Endothelial cell of umbilical vein (primary cell): ENCODE measurements around the gene POLR3B. TPM values are rescaled to one million over a fixed set of nuclear protein-coding genes. Genes with fewer than 3 reads are reported as not detected.

Experiments used
- BruUV-seq: library from RNA; stranded (reverse); fragments of 400-500 nt; replicated peaks from 2 replicates; lab custom pipeline; 2021; lab: Mats Ljungman, UMichigan
- CTCF ChIA-PET: fragments of 300-600, 350-600 bp; sonication (Branson Sonifier 250); formaldehyde crosslinking; loops from one replicate; lab custom pipeline; 2021; ENCODE audit warnings: antibody characterized with exemption, inconsistent platforms; lab: Charles Lee
- POLR2A ChIA-PET: fragments of 300-600, 350-600 bp; sonication (Branson Sonifier 250); formaldehyde crosslinking; loops from one replicate; lab custom pipeline; 2021; ENCODE audit warnings: antibody characterized with exemption, inconsistent platforms; lab: Charles Lee
- DNase-seq: peaks from one replicate; pipeline ENCODE4 v3.0.0-alpha.2; 2011; ENCODE audit warnings: low read depth, low spot score
- FAIRE-seq: peaks from 2 replicates; lab custom pipeline; 2011; peaks lifted over from hg19 to GRCh38; lab: Jason Lieb, UNC
- H2AFZ ChIP-seq: 2 replicates; pipeline ENCODE4 v1.6.0; 2012; ENCODE audit warnings: low read depth, low read length, control low read depth, inconsistent platforms
- H3K27ac ChIP-seq: 2 replicates; pipeline ENCODE4 v1.5.1; 2011; ENCODE audit warnings: low read depth, mild to moderate bottlenecking, control low read depth, low read length, moderate library complexity; ENCODE audit not compliant: insufficient read depth
- H3K27me3 ChIP-seq, 2 experiments: 2 replicates each; pipeline versions ENCODE4 v1.6.0 to v1.6.1; 2011; ENCODE audit warnings: low read length in 2 of 2, mixed read lengths in 1 of 2; ENCODE audit not compliant: control insufficient read depth in 2 of 2, insufficient read depth in 2 of 2
- H3K36me3 ChIP-seq, 2 experiments: 2 replicates in 1 of 2; 3 replicates in 1 of 2; pipeline ENCODE4 v1.5.1; 2011; ENCODE audit warnings: low read length in 2 of 2, mild to moderate bottlenecking in 1 of 2, moderate library complexity in 1 of 2; ENCODE audit not compliant: control insufficient read depth in 2 of 2, insufficient read depth in 2 of 2; ENCODE audit errors: extremely low read depth in 1 of 2
- H3K4me1 ChIP-seq: 3 replicates; pipeline ENCODE4 v1.5.1; 2011; ENCODE audit warnings: mild to moderate bottlenecking, low read length; ENCODE audit not compliant: control insufficient read depth, insufficient read depth; ENCODE audit errors: extremely low read depth
- H3K4me2 ChIP-seq: 2 replicates; pipeline ENCODE4 v1.6.1; 2011; ENCODE audit warnings: low read length, control low read depth, mixed read lengths; ENCODE audit not compliant: insufficient read depth
- H3K4me3 ChIP-seq, 3 experiments: fragments of 200-600 bp in 1 of 3; sonication (generic), shearing (Covaris generic) in 1 of 3; replicated peaks in 1 of 3; 2 replicates each; pipeline ENCODE4 v1.5.1; 2011 to 2016; ENCODE audit warnings: control low read depth in 3 of 3, low read length in 3 of 3, mild to moderate bottlenecking in 2 of 3, inconsistent platforms in 1 of 3, low read depth in 1 of 3, moderate library complexity in 1 of 3; ENCODE audit not compliant: insufficient read depth in 1 of 3
- H3K79me2 ChIP-seq: 2 replicates; pipeline ENCODE4 v1.6.0; 2012; ENCODE audit warnings: low read length, inconsistent platforms; ENCODE audit not compliant: control insufficient read depth, insufficient read depth
- H3K9ac ChIP-seq: replicated peaks from 2 replicates; pipeline ENCODE3; 2011; ENCODE audit warnings: low read length, control low read depth; ENCODE audit not compliant: insufficient read depth; ENCODE audit errors: extremely low read depth
- H3K9me1 ChIP-seq: replicated peaks from 3 replicates; pipeline ENCODE4 v1.6.0; 2011; ENCODE audit warnings: mild to moderate bottlenecking, low read length; ENCODE audit not compliant: control insufficient read depth, insufficient read depth; ENCODE audit errors: extremely low read depth
- H3K9me3 ChIP-seq: replicated peaks from 2 replicates; pipeline ENCODE4 v1.5.1; 2012; ENCODE audit warnings: low read length, inconsistent platforms; ENCODE audit not compliant: control insufficient read depth, insufficient read depth
- H4K20me1 ChIP-seq: replicated peaks from 2 replicates; pipeline ENCODE3; 2011; ENCODE audit warnings: mild to moderate bottlenecking, low read length; ENCODE audit not compliant: control insufficient read depth, insufficient read depth; ENCODE audit errors: extremely low read depth
- CTCF ChIP-seq, 2 donors: IDR thresholded peaks; 1 replicate in 1 of 2; 2 replicates in 1 of 2; pipeline ENCODE4 v1.5.1; 2011; ENCODE audit warnings: low read length in 2 of 2, mild to moderate bottlenecking in 2 of 2, moderate library complexity in 2 of 2, control low read depth in 1 of 2, inconsistent platforms in 1 of 2, low read depth in 1 of 2; ENCODE audit not compliant: insufficient read depth in 1 of 2; ENCODE audit errors: extremely low read depth in 1 of 2
- EZH2 ChIP-seq: IDR thresholded peaks from 2 replicates; pipeline ENCODE4 v1.6.1; 2012; ENCODE audit warnings: borderline replicate concordance, low read depth, mild to moderate bottlenecking, moderate library complexity, low read length, inconsistent platforms; ENCODE audit not compliant: severe bottlenecking
- FOS ChIP-seq: IDR thresholded peaks from 2 replicates; pipeline ENCODE4 v1.6.1; 2011; ENCODE audit warnings: mild to moderate bottlenecking, low read length, moderate library complexity, borderline replicate concordance; ENCODE audit not compliant: insufficient read depth
- GATA2 ChIP-seq: IDR thresholded peaks from 2 replicates; pipeline ENCODE4 v1.7.0; 2011; ENCODE audit warnings: low read depth, mild to moderate bottlenecking, moderate library complexity, mixed read lengths, low read length; ENCODE audit not compliant: insufficient read length, insufficient read depth
- JUN ChIP-seq: IDR thresholded peaks from 2 replicates; pipeline ENCODE4 v1.6.1; 2011; ENCODE audit warnings: borderline replicate concordance, low read depth; ENCODE audit not compliant: insufficient read length, insufficient read depth
- MAX ChIP-seq: IDR thresholded peaks from 2 replicates; pipeline ENCODE4 v1.6.1; 2011; ENCODE audit not compliant: insufficient read depth, insufficient read length
- MYC ChIP-seq: IDR thresholded peaks from one replicate; pipeline ENCODE4 v1.6.1; 2011; ENCODE audit warnings: mild to moderate bottlenecking, low read depth, low read length
- POLR2A ChIP-seq: IDR thresholded peaks from 2 replicates; pipeline ENCODE4 v1.6.1; 2012; ENCODE audit warnings: low read depth, mild to moderate bottlenecking, control low read depth, low read length
- POLR2AphosphoS5 ChIP-seq: IDR thresholded peaks from 2 replicates; pipeline ENCODE4 v1.6.1; 2012; ENCODE audit warnings: low read depth, mild to moderate bottlenecking, control low read depth, low read length, moderate library complexity; ENCODE audit not compliant: insufficient read depth
- dilution Hi-C: fragments of 300-500 bp; cut with MboI; formaldehyde crosslinking; loops from one replicate; pipeline ENCODE4 v1.15.0; 2019; ENCODE audit warnings: low sequenced_read_pairs; ENCODE audit not compliant: extremely low pct_ligation_motif_present
- intact Hi-C: fragments of 100-400 bp; cut with micrococcal nuclease; formaldehyde crosslinking; loops from one replicate; pipeline ENCODE4 v1.10.0; 2022
- polyA plus RNA-seq, 4 experiments: library from polyadenylated mRNA; depleted of rRNA in 3 of 4; stranded (reverse) in 3 of 4; unstranded in 1 of 4; fragments of >200 nt; gene quantifications; 2 replicates each; pipeline versions ENCODE4 v1.2.1 to v1.2.3, GENCODE V29; 2011 to 2012; ENCODE audit warnings: missing spikeins in 1 of 4
- total RNA-seq: library from RNA; stranded (reverse); gene quantifications from 2 replicates; pipeline ENCODE4 v1.2.3, GENCODE V29; 2021

The POLR3B gene
- total and polyA plus RNA-seq, 2 donors (not counting 3 experiments of a cell fraction or from before 2014, with no cell fraction given) = 6.0 to 12.3 TPM

- no peak for TF ChIP-seq JUN
- TF ChIP-seq GATA2 = no peak
- TF ChIP-seq EZH2 = no peak
- TF ChIP-seq CTCF (IDR thresholded peaks at IDR 0.05; ENCODE audit: extremely low read depth in 1 of 2, insufficient read depth in 1 of 2, low read depth in 1 of 2, low read length in 2 of 2) = no peak
- TF ChIP-seq POLR2A = no peak
- TF ChIP-seq POLR2AphosphoS5 = no peak
- no peak for TF ChIP-seq MAX
- no peak for TF ChIP-seq FOS
- TF ChIP-seq MYC = no peak
- Histone ChIP-seq H3K9ac (no peak overlapping the region), H3K79me2 (no peaks in the 10 kb centered on the region), H3K4me1 (peaks cover 2% of the 10 kb centered on the region), H3K9me3 (no peaks in the 10 kb centered on the region), H2AFZ (no peak overlapping the region), H3K36me3 (no peaks in the 10 kb centered on the region), H3K4me3 (no peak overlapping the region), H3K4me2 (no peak overlapping the region), H4K20me1 (no peaks in the 10 kb centered on the region), H3K9me1 (no peaks in the 10 kb centered on the region), H3K27me3 (peaks cover 0 to 5% of the 10 kb centered on the region in 2 experiments), H3K27ac (no peak overlapping the region)
- DNase-seq = no peak
- POLR2A ChIA-PET = no interaction called here
- FAIRE-seq = no peak
- dilution Hi-C loops (no loop called here), intact Hi-C loops (no loop called here)
- BruUV-seq = no TSS peak
- CTCF ChIA-PET = no interaction called here
Measured at GRCh38 chr12:106308121-106308520, 49.4 kb upstream of the POLR3B start.
